HG03558 (cell line): Measurements from ENCODE around the gene CIBAR2.

Experiments
- ATAC-seq: cut with Tn5 transposase; IDR thresholded peaks from one replicate; pipeline ENCODE4 v1.9.1; 2021; ENCODE audit warnings: moderate number of reproducible peaks; ENCODE audit not compliant: unreplicated experiment; ENCODE audit errors: extremely low read depth

The CIBAR2 gene

DNA sequence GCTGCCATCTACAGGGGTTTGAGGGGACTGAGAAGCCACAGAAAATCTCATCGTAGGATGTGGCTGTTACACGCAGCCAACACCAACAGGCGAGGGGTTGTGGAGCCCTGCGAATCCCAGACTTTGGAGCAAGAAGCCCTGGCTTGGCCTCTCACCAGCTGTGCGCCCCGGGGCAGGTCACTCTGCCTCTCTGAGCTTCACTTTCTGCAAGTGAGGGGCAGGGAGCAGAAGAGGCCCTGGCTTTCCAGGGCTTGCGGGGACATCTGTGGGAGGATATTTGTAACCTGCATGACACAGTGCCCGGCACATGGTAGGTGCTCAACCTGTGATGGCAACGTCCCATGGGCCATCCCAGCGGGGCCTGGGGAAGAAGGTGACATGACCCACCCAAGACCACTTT, 32.9 kb upstream of the CIBAR2 start:
- no peak for ATAC-seq

DNA sequence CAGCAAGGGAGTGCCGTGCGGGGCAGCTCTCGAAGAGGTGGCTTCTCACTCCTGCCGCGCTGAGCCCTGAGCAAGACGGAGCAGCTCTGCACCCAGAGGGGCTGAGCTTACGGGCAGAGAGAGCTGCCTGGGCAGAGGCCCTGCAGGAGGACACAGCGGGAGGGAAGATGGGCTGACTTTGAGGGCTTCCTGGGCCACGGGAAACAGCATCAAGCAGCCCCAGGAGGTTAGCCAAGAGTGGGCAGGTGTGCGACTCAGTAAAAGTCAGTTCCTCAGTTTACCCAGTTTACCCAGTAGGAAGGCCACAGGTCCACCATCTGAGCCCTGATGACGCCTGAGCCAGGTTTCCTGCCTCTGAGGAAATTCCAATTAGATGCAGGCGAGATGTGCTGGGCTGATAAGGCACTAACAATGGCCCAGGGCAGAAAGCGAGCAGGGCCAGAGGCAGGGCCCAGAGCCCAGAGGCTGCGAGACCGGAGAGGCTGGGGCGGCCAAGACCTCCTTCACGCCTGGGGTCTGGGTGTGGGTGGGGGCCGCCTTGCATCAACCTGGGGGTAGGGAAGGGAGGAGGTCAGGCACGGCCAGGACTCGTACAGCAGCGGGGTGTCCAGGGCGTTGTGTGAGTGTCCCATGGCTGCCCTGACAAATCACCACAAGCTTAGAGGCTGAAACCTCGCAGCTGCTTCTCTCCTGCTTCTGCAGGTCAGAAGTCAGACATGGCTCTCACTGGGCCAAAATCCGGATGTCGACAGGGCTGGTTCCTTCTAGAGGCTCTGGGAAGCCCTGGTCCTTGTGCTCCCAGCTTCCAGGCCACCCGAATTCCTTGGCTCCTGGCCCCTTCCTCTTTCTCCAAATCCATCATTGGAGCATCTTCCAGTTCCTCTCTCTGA, 32.0 kb upstream of the CIBAR2 start:
- ATAC-seq: no peak

DNA sequence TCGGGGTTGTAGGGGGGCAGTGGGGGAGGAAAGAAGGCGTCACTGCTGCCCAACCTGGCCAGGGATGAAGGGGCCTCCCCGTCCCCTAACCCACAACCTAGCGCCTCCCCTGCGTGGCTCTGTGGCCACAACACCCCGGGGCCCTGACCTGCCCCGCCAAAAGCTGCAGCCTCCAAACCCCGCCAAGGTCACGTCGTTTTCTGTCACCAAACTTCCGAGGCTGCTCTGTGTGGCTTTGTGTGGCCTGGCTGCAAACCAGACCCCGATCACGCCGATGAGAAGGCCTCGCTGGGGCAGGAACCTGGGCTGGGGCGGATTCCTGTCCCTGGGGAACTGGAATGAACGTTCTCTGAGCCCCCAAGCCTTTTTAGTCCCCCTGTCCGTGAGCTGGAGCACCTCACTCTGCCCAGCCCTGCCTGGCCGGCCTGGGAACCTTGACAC, 30.5 kb upstream of the CIBAR2 start:
- no peak for ATAC-seq

DNA sequence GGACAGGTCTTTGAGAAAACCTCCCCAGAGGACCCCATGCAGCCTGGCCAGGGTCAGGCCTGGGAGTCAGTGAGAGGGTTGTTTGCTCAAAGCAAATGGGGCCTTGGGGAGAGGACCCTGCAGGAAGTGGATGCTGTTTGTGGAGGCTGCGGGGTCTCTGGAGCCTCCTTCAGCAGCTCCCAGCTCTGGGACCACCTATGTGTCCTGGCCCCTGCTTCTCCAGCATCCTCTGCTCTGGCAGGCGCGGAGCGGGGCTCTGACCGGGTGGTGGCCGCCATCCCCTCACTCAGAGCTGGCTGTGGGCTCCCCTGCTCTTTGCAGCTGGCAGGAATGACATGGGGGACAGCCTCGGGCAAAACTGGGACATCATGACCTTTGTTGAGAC, 29.8 kb upstream of the CIBAR2 start:
- ATAC-seq: no peak

DNA sequence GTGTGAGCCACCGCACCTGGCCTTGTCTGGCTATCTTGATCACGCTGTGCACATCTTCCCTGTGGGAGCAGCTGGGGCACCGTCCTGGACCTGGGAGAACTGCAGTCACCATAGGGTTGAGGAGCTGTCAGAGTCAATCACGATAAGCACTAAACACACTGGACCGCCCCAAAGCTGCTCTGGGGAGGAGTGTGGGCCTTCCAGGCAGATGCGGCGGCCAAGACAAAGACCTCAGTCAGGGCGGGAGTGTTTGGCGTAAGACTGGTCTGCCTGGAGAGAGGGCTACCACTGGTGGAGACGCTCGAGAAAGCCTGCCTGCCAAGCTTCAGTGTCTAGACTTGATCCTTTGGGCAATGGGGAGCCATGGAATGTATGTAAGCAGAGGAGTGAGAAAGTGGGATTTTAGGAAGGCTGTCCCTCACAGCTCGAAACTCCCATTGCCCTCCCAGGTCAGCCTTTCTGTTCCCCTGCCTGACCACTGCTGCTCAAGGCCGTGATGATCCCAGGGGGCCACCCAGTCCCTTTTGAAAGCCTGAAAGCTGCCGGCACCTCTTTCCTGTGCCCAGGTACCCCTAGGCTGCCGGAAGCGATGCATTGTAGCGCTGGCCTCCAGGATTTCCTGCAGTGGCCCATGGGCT, 29.3 kb upstream of the CIBAR2 start:
- no peak for ATAC-seq

DNA sequence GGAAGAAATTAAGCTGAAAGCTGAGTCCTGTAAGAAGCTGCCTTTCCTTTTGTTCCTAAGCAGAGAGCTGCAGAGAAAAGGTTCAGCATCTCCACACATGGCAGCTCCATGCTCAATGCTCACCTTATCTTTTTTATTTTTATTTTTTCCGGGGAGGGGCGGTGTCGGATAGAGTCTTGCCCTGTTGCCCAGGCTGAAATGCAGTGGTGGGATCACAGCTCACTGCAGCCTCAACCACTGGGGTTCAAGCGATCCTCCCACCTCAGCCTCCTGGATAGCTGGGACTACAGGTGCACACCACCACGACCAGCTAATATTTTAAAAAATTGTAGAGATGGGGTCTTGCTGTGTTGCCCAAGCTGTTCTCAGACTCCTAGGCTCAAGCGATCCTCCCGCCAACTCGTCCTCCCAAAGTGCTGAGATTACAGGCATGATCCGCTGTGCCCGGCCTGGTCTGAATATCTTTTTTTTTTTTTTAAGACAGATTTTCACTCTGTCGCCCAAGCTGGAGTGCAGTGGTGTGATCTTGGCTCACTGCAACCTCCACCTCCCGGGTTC, 28.3 kb upstream of the CIBAR2 start:
- no peak for ATAC-seq

DNA sequence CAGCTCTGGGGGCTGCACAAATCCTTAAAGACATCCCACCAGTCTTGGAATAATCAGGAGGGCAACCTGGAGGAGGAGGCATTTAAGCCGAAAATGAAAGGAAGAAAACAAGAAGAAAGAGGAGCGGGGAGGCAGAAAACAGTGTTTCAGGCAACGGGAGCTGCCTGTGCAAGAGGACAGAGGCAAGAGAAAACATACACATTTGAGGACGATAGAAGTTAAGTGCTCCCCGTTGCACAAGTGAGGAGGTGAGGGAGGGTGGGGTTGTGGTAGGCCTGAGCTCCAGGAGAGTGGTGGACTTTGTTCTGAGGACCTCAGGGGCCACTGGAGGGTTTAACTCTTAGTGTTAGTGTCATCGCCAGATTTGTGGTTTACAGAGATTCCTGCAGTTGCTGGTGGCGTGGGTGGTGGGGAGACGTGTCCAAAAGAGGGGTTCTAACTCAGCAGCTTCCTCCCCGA, 27.6 kb upstream of the CIBAR2 start:
- no peak for ATAC-seq

DNA sequence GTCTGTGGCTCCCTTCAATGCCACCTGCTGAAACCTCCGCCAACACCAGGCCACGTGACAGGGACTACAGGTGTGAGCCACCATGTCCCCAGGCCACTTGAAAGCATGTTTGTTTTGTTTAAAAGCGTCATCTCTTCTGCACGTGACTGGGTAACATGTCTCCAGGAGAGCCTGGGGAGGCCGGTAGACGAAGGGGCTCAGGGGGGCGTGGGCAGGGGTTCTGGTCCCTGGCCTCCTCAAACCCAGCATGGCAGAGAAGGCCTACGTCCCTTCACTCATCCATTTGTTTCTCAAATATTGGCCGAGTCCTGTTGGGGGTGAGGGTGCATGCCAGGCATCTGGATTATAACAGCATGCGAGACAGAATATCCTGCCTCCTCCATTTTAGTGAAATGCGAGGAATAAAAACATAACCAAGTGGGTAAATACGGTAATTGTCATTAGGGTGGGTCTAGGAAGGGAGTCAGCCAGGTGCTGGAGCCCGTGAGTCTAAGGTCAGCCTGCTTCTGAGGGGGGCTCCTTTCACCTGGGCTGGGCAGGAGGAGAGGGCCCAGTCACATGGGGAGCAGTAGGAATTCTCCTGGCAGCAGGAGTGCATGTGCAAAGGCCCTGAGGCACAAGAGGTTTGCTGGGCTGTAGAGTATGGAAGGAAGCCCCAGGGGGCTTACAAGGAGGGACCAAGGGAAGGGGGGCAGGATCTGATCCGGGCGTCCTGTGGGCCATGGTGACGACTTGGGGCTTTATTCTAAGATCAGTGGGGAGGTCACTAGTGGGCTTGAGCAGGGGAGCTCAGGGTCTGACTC, 26.8 kb upstream of the CIBAR2 start:
- no peak for ATAC-seq

DNA sequence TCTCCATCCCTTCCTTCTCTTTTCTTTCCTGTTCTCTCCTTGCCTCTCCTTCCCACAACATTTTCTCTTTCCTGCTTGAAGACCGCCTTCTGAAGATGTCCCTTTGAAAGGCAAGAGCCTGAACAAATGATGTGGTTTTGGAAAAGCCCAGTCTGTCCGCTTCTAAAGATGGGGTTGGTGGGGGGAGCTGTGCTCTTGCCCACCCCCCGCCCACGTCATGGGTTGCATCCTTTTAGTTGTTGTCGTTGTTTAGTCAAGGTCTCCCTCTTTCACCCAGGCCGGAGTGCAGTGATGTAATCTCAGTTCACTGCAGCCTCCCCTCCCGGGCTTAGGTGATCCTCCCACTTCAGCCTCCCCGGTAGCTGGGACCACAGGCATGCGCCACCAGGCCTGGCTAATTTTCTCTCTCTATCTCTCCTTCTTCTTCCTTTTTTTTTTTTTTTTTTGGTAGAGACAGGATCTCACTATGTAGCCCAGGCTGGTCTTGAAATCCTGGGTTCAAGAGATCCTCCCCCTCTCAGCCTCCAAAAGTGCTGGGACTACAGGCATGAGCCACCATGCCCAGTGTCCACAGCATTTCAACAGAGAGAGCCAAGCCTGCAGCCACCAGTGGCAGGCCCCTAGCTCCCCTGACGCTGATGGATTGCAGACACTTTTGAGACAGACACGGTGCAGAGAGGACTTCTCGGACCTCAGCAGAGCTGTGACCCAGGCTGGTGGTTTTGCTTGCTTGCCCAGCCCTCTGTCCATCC, 26.0 kb upstream of the CIBAR2 start:
- ATAC-seq: no peak

DNA sequence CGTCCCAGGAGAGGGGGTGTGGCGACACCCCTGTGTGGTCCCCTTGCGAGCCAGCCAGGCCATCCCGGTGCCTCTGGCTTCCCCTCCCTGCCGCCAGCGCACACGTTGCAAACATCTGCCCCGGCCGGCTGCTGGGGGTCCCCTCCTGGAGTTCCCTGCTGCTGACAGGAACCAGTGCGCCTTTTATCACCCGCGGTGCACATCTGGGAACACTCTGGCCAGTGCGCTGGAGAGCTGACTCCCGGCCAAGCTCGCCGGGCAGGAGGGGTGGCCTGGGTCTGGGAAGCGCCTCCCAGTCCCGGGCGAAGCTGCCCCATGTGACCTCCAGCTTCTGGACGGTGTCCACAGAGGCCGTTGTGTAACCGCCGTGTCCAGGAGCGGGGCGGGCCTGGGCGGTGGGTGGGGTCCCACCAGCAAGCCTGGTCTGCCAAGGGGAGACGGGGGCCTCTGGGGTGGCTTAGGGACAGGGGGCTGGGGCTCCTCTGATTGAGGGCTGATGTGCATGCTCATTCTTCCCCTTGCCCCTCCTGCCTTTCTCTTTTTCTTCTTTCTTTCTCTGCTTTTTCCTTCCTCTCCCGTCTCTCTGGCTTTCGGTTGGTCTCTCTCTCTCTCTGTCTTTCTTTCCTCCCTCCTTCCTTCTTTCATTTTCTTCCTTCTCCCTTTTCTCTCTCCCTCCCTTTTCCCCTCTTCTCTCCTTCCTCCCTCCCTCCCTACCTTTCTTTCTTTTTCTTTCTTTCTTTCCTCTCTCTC, 25.2 kb upstream of the CIBAR2 start:
- no peak for ATAC-seq

DNA sequence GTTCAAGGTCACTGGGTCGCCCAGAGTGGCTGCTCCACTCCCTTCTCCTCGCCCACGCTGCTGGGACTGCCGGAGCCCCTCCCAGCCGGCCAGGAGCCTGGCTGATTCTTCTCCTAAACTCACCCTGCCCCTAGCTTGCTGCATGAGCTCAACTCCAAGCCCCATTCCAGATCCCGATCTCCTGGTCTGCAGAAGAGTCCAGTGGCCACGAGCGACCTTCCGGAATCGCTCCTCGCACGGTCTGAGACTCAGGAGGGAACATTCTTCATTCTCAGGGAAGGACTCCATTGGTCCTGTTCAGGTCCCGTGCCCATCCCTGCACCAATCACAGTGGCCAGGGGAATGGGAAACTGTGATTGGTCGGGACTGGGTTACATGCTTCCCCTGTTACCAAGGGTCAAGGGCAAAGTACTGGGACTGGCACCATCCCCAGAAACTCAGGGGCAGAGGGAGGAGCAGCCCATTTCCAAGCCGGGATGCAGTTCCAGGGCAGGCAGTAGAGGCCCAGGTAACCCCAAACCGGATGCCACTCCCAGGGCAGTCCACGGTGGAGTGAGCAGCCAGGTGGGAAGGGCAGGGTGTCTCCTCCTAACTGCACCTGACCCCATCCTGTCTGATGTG, 24.5 kb upstream of the CIBAR2 start:
- no peak for ATAC-seq

DNA sequence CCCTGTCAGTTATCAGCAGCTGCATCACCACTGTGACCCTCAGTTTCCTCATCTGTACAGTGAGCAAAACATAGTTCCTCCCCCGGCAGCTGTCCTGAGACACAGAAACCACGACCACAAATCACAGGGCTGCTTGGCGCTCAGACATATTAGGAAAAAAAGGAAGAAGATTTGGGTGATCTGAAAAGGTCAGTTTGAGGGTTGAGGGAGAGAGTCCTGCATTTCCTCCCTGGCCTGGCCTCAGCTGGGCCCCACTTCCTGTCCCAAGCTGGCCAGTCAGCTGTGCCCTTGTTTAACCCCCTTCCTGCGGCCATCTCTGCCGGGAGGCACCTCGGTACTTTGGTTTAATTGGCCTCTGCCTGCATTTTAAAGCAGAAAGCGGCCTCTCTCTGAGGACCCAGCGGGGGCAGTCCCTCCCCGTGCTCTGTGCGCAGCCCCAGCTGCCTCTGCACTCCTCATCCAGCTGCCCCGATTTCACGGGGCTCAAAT, 24.0 kb upstream of the CIBAR2 start:
- ATAC-seq: no peak

DNA sequence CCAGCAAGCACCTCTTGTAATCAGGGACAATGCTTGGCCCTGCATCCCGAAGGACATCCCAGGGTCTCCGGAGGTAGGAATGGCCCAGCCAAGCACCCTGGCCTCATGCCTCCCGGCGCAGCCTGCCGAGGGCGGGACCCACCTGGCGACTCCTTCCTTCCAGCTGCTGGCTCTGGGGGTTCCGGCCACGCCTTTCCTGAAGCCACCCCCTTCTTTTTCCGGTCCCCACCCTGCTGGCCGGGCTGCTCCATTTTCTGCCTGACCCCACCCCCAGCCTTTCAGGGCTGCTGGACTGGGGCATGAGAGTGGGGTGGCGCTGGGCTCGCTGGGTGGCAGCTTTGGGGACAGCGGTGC, 22.5 kb upstream of the CIBAR2 start:
- no peak for ATAC-seq

DNA sequence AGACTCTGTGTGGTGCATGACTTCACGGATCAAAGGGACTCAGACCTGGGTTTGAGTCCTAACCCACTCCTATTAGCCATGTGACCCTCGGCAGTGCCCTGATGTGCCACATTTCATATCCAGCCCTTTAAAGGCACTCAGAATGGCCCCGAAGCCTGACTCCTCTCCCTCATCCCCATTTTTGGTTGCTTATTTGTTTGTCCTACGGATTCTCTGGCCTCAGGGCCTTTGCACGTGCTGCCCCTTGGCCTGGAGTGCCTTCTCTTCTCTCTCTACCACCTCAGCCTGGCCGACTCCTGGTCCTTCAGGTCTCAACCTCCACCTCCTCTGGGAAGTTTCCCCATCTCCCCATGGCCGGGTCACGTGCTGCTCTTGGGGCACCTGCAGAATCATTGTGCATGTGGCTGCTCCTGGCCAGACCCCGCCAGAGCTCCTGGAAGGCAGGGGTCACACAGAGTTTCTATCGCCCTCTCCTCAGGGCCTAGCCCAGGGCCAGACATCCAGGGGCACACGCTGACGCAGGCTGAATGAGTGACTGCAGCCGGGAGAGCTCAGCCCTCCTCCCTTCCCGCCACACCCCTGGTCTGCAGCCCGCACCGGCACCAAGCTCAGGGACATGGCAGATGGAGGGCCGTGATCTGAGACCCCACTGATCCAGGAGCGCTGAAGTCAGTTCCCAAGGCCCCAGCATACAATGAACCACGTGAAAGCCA, 22.0 kb upstream of the CIBAR2 start:
- no peak for ATAC-seq

DNA sequence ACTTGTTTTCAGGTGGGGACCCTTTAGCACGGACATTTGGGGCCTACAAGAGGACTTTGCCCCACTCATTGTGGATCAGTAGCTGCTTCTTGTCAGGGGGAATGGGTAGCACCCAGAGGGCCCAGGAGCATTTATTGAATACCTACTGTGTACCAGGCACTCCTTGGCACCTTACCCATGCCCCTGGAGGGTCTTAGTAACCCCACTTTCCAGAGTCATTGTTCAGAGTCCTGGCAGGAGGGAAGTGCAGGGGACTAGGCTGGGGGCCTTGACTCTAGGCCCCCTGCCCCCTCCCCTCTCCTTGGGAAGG, 21.0 kb upstream of the CIBAR2 start:
- ATAC-seq: no peak

DNA sequence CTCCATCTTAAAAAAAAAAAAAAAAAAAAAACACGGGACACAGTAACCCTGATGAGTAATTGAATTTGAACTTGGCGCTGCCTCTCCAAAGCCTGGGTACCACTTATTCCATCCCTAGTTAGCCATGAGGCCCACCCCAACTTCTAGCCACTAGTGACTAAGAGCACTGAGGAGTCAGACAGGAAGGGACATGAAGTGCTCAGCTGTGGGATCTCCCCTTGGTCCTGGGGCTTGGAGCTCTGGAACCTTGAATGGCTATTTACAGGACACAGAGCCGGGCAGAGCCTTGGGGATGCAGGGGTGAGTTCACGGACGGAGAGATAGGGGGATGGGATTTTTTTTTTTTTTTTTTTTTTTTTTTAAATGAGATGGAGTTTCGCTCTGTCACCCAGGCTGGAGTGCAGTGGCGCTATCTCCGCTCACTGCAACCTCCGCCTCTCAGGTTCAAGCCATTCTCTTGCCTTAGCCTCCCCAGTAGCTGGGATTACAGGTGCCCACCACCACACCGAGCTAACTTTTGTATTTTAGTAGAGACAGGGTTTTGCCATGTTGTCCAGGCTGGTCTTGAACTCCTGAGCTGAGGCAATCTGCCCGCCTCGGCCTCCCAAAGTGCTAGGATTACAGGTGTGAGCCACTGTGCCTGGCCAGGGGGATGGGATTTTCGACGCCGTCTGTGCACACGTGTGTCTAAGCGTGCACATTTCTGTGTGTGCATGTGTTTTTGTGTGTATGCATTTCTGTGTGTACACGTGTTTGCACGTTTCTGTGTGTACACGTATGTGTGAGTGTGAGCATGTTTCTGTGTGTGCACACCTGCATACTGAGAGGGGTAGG, 20.4 kb upstream of the CIBAR2 start:
- ATAC-seq: no peak

DNA sequence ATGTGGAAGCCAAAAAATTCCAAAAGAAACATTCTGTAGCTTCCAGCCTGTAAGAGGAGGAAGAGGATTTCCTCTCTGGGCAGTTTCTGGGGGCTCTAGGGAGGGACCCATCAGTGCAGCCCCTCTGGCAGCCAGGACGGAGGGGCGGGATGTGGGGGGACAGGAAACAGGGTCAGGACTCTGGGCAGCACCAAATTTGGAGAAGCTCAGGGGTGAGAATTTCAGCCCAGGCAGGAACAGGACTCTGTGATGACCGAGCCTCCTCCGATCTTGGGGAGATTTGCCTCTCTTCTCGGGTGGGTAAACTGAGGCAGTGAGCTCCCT, 18.4 kb upstream of the CIBAR2 start:
- ATAC-seq: no peak
